SK-N-SH (cell line): ENCODE results near the gene FBN2. TPM values are rescaled to one million over a fixed set of nuclear protein-coding genes. Genes with fewer than 3 reads are reported as not detected.

Experiments
- CTCF ChIA-PET: fragments of 300-600, 350-600 bp; formaldehyde crosslinking; extraction: SDS; loops from one replicate; lab custom pipeline; 2021; lab: Yijun Ruan, JAX
- POLR2A ChIA-PET: fragments of 350-600 bp; sonication (Branson Sonifier 250); formaldehyde crosslinking; extraction: SDS; loops from one replicate; lab custom pipeline; 2020; ENCODE audit warnings: antibody characterized with exemption, inconsistent platforms; lab: Yijun Ruan, JAX
- DNase-seq: peaks from one replicate; pipeline ENCODE4 v3.0.0; 2012
- H2AFZ ChIP-seq: fragments of 200-600 bp; sonication (generic); 2 replicates; pipeline ENCODE4 v1.8.1; 2016; ENCODE audit warnings: antibody characterized with exemption, mild to moderate bottlenecking, low read depth
- H3F3A ChIP-seq: fragments of 200-600 bp; sonication (generic); replicated peaks from 2 replicates; pipeline ENCODE3; 2016; ENCODE audit warnings: antibody characterized with exemption, mild to moderate bottlenecking; ENCODE audit not compliant: insufficient read depth
- H3K27ac ChIP-seq, 2 experiments: fragments of 200-500 bp in 1 of 2; fragments of 200-600 bp in 1 of 2; sonication (Bioruptor generic) in 1 of 2; sonication (generic), shearing (Covaris generic) in 1 of 2; 2 replicates each; pipeline versions ENCODE4 v1.5.1 to v1.6.1; 2014 to 2016; ENCODE audit warnings: low read depth in 2 of 2, inconsistent platforms in 1 of 2, low read length in 1 of 2, mild to moderate bottlenecking in 1 of 2, mixed read lengths in 1 of 2
- H3K27me3 ChIP-seq: fragments of 200-600 bp; sonication (generic), shearing (Covaris generic); 2 replicates; pipeline ENCODE4 v1.6.1; 2016; ENCODE audit warnings: mixed run types; ENCODE audit not compliant: insufficient read depth
- H3K36me3 ChIP-seq, 2 experiments: fragments of 200-500 bp in 1 of 2; fragments of 200-600 bp in 1 of 2; sonication (Bioruptor generic) in 1 of 2; sonication (generic) in 1 of 2; replicated peaks in 1 of 2; 2 replicates each; pipeline versions ENCODE3 to v1.5.1; 2014 to 2016; ENCODE audit warnings: low read length in 1 of 2, mild to moderate bottlenecking in 1 of 2; ENCODE audit not compliant: insufficient read depth in 2 of 2, control insufficient read depth in 1 of 2
- H3K4me1 ChIP-seq, 2 experiments: fragments of 200-500 bp in 1 of 2; fragments of 200-600 bp in 1 of 2; sonication (Bioruptor generic) in 1 of 2; sonication (generic), shearing (Covaris generic) in 1 of 2; 2 replicates each; pipeline versions ENCODE4 v1.5.1 to v1.6.1; 2014 to 2016; ENCODE audit warnings: low read depth in 1 of 2, low read length in 1 of 2, mixed run types in 1 of 2; ENCODE audit not compliant: insufficient read depth in 2 of 2, control insufficient read depth in 1 of 2
- H3K4me2 ChIP-seq: fragments of 200-600 bp; sonication (generic), shearing (Covaris generic); 2 replicates; pipeline ENCODE4 v1.6.1; 2017; ENCODE audit warnings: mixed run types
- H3K4me3 ChIP-seq, 2 experiments: fragments of 200-500 bp in 1 of 2; fragments of 200-600 bp in 1 of 2; sonication (Bioruptor generic) in 1 of 2; sonication (generic), shearing (Covaris generic) in 1 of 2; 2 replicates each; pipeline versions ENCODE4 v1.5.1 to v1.8.1; 2014 to 2016; ENCODE audit warnings: low read depth in 2 of 2, inconsistent platforms in 1 of 2, low read length in 1 of 2, mild to moderate bottlenecking in 1 of 2, mixed read lengths in 1 of 2, moderate library complexity in 1 of 2
- H3K79me2 ChIP-seq: fragments of 200-600 bp; sonication (generic); 2 replicates; pipeline ENCODE4 v1.8.1; 2017; ENCODE audit warnings: mild to moderate bottlenecking; ENCODE audit not compliant: insufficient read depth
- H3K9ac ChIP-seq: fragments of 200-600 bp; sonication (generic); 2 replicates; pipeline ENCODE4 v1.6.1; 2017; ENCODE audit warnings: mixed run types
- H3K9me2 ChIP-seq: fragments of 200-600 bp; sonication (generic); 2 replicates; pipeline ENCODE4 v1.6.1; 2017; ENCODE audit warnings: mixed run types
- H3K9me3 ChIP-seq: fragments of 200-600 bp; sonication (generic); 2 replicates; pipeline ENCODE4 v1.6.1; 2017; ENCODE audit warnings: mixed run types, mild to moderate bottlenecking, moderate library complexity
- H4K20me1 ChIP-seq: fragments of 200-600 bp; sonication (generic); 2 replicates; pipeline ENCODE4 v1.6.1; 2017; ENCODE audit warnings: mild to moderate bottlenecking, mixed run types; ENCODE audit not compliant: insufficient read depth
- EZH2phosphoT487 ChIP-seq: fragments of 200-600 bp; sonication (generic); IDR thresholded peaks from 2 replicates; pipeline ENCODE4 v1.6.1; 2017; ENCODE audit warnings: low read depth, mixed run types, mild to moderate bottlenecking, antibody characterized with exemption, moderate library complexity, borderline replicate concordance
- GATA2 ChIP-seq: sonication (generic); formaldehyde crosslinking; IDR thresholded peaks from 2 replicates; pipeline ENCODE4 v1.5.0; 2020; ENCODE audit warnings: mild to moderate bottlenecking, missing genetic modification reagents
- JUND ChIP-seq: IDR thresholded peaks from 2 replicates; pipeline ENCODE4 v1.4.0; 2012
- MEF2A ChIP-seq: IDR thresholded peaks from 2 replicates; pipeline ENCODE4 v1.4.0; 2012; ENCODE audit warnings: low read depth, borderline replicate concordance
- NRF1 ChIP-seq: IDR thresholded peaks from 2 replicates; pipeline ENCODE4 v1.6.1; 2012; ENCODE audit warnings: low read depth, mild to moderate bottlenecking, low read length
- RCOR1 ChIP-seq: fragments of 150-350 bp; IDR thresholded peaks from 2 replicates; pipeline ENCODE4 v1.6.1; 2017; ENCODE audit warnings: antibody characterized with exemption, low read length
- RFX5 ChIP-seq: IDR thresholded peaks from 2 replicates; pipeline ENCODE4 v1.6.1; 2012; ENCODE audit warnings: mild to moderate bottlenecking, improper control_type of control experiment, low read length
- SIN3A ChIP-seq: IDR thresholded peaks from 2 replicates; pipeline ENCODE4 v1.6.1; 2012; ENCODE audit warnings: low read depth, mild to moderate bottlenecking, low read length, moderate library complexity, borderline replicate concordance
- TAF1 ChIP-seq: IDR thresholded peaks from 2 replicates; pipeline ENCODE4 v1.6.1; 2012; ENCODE audit warnings: low read depth, mild to moderate bottlenecking, low read length, moderate library complexity, borderline replicate concordance
- TEAD4 ChIP-seq: IDR thresholded peaks from 2 replicates; pipeline ENCODE4 v1.4.0; 2012; ENCODE audit warnings: mild to moderate bottlenecking, borderline replicate concordance; ENCODE audit not compliant: insufficient read depth
- USF2 ChIP-seq: fragments of 150-350 bp; IDR thresholded peaks from 2 replicates; pipeline ENCODE4 v1.6.1; 2017; ENCODE audit warnings: antibody characterized with exemption, low read length, low read depth, borderline replicate concordance
- YY1 ChIP-seq: IDR thresholded peaks from 2 replicates; pipeline ENCODE4 v1.4.0; 2012; ENCODE audit warnings: low read depth, mild to moderate bottlenecking
- ZBTB33 ChIP-seq: IDR thresholded peaks from 2 replicates; pipeline ENCODE4 v1.4.0; 2012; ENCODE audit warnings: low read depth, borderline replicate concordance
- WGBS: methylation state at CpG from one replicate; pipeline ENCODE4 v1.1.6; 2017; ENCODE audit warnings: low lambda C conversion rate; 5-methylcytosine and 5-hydroxymethylcytosine counted together
- polyA plus RNA-seq, 3 experiments: library from polyadenylated mRNA; depleted of rRNA; stranded (reverse); fragments of >200 nt; gene quantifications; 2 replicates each; pipeline ENCODE4 v1.2.3, GENCODE V29; 2012
- TF ChIP-seq, protein P1 (sequence below): IDR thresholded peaks from 2 replicates; pipeline ENCODE4 v1.4.0; 2012; ENCODE audit warnings: low read depth
- TF ChIP-seq, protein P2 (sequence below): fragments of 200-600 bp; sonication (generic); IDR thresholded peaks from 2 replicates; pipeline ENCODE4 v1.6.1; 2017; ENCODE audit warnings: antibody characterized with exemption, mild to moderate bottlenecking, moderate library complexity
- TF ChIP-seq, protein P3 (sequence below): fragments of 150-350 bp; IDR thresholded peaks from 2 replicates; pipeline ENCODE4 v1.6.1; 2016; ENCODE audit warnings: mild to moderate bottlenecking, low read depth, low read length

FBN2 gene
- polyA plus RNA-seq, 1 of the 3 experiments (the other 2 are of a cell fraction) = 2.2 TPM

DNA sequence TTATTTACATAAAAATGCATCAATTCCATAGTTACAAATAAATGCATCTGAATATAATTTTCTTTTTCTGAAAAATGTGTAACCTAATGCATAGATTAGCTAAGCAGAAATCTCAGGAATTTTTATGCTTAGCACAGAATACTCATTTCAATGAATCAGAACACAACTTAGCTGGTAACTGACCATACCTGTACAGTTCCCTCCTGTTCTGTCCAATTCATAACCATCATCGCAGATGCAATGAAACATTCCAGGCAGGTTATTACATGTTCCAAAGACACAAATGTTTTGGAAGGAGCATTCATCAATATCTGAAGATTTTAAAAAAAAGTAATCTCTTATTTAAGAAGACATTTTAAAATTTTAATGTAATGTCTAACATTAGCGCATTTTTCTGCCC is 219.4 kb downstream of the FBN2 start:
- no peaks in the 10 kb centered on the region for H3K4me1 ChIP-seq
- H3K36me3 ChIP-seq = no peaks in the 10 kb centered on the region
- no peak overlapping the region for H3K4me3 ChIP-seq
- no peaks in the 10 kb centered on the region for H4K20me1 ChIP-seq
- ChIA-PET POLR2A (no interaction called here), CTCF (no interaction called here)
- no peak overlapping the region for H3K4me2 ChIP-seq
- TF ChIP-seq GATA2 (CRISPR knock-in tag) (no peak), ZBTB33 (no peak), YY1 (no peak), RCOR1 (no peak), MEF2A (no peak), EZH2phosphoT487 (no peak), TEAD4 (no peak), TAF1 (no peak), JUND (no peak), RFX5 (no peak), NRF1 (no peak), USF2 (no peak), SIN3A (no peak)
- TF ChIP-seq, protein P1, sequence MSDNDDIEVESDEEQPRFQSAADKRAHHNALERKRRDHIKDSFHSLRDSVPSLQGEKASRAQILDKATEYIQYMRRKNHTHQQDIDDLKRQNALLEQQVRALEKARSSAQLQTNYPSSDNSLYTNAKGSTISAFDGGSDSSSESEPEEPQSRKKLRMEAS = no peak
- TF ChIP-seq, protein P2, sequence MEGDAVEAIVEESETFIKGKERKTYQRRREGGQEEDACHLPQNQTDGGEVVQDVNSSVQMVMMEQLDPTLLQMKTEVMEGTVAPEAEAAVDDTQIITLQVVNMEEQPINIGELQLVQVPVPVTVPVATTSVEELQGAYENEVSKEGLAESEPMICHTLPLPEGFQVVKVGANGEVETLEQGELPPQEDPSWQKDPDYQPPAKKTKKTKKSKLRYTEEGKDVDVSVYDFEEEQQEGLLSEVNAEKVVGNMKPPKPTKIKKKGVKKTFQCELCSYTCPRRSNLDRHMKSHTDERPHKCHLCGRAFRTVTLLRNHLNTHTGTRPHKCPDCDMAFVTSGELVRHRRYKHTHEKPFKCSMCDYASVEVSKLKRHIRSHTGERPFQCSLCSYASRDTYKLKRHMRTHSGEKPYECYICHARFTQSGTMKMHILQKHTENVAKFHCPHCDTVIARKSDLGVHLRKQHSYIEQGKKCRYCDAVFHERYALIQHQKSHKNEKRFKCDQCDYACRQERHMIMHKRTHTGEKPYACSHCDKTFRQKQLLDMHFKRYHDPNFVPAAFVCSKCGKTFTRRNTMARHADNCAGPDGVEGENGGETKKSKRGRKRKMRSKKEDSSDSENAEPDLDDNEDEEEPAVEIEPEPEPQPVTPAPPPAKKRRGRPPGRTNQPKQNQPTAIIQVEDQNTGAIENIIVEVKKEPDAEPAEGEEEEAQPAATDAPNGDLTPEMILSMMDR = no peak
- TF ChIP-seq, protein P3, sequence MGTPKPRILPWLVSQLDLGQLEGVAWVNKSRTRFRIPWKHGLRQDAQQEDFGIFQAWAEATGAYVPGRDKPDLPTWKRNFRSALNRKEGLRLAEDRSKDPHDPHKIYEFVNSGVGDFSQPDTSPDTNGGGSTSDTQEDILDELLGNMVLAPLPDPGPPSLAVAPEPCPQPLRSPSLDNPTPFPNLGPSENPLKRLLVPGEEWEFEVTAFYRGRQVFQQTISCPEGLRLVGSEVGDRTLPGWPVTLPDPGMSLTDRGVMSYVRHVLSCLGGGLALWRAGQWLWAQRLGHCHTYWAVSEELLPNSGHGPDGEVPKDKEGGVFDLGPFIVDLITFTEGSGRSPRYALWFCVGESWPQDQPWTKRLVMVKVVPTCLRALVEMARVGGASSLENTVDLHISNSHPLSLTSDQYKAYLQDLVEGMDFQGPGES = no peak
- no peak overlapping the region for H2AFZ ChIP-seq
- no peaks in the 10 kb centered on the region for H3K9me2 ChIP-seq
- no peak overlapping the region for H3K27ac ChIP-seq
- no peaks in the 10 kb centered on the region for H3K27me3 ChIP-seq
- no peak overlapping the region for H3K9ac ChIP-seq
- H3K79me2 ChIP-seq = no peaks in the 10 kb centered on the region
- no peaks in the 10 kb centered on the region for H3K9me3 ChIP-seq
- 11% methylated on average over 2 of the region's 2 CpGs for WGBS
- no peak for DNase-seq
- no peaks in the 10 kb centered on the region for H3F3A ChIP-seq
